ENCODE data around the gene LIN28A.

Gene LIN28A

DNA sequence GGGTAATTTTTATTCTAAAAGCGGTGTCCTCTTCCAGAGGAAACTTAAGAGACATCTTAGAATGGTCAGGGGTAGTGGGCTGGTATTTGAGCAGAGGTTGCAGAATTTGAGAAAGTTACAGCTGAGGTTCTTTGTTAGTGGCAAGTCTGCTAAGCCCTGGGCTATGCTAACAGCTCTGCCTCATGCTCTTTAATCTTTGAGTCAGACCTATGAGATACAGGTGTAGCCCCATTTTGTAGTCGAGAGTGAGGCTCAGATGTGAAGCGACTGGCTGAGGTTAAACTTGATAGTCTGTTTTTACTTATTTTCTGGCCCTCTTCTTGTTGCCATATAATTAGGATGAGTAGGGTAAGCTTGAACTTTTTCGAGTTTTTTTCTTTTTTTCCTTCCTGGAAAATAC is 66.3 kb downstream of the LIN28A start:
- Mint-ChIP-seq H3K27ac (peak overlapping the region; percentile 49), H3K9me3 (no peaks in the 10 kb centered on the region), H3K36me3 (peaks cover 35% of the 10 kb centered on the region), H3K27me3 (no peaks in the 10 kb centered on the region), H3K4me1 (peaks cover 22% of the 10 kb centered on the region), H3K4me3 (no peak overlapping the region)
- no peak for ATAC-seq

DNA sequence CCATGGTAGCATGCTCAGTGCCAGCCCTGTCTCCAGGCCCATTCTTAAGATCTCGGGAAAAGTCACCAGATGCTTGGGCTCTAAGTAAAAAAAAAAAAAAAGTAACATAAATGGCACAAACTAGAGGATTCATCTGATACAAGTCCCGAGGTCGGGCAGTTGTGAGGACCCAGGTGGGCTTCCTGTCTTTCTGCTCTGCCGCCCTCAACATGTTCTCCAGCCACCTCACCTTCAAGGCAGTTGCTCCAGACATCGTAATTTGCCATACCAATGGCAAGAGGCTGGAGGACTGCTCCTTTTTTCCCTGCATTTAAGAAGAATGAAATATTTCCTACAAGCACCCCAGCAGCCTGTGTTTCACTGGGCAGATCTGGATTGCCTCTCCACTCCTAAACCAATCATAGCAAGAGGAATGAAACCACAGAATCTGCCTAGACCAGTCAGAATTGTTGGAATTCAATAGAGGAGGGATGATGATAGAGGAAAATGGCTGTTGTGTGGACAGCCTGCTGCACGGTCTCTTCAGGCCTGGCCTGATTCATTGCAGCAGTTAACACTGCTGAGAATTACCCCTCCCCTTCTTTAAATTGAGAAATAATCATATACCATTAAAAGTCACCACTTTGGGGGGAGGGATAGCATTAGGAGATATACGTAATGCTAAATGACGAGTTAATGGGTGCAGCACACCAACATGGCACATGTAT is 67.0 kb downstream of the LIN28A start:
- H3K27me3 Mint-ChIP-seq = no peaks in the 10 kb centered on the region
- H3K9me3 Mint-ChIP-seq = no peaks in the 10 kb centered on the region
- peak overlapping the region; percentile 49 for H3K27ac Mint-ChIP-seq
- peaks cover 35% of the 10 kb centered on the region for H3K36me3 Mint-ChIP-seq
- H3K4me3 Mint-ChIP-seq = no peak overlapping the region
- H3K4me1 Mint-ChIP-seq = peaks cover 21% of the 10 kb centered on the region
- ATAC-seq = no peak

DNA sequence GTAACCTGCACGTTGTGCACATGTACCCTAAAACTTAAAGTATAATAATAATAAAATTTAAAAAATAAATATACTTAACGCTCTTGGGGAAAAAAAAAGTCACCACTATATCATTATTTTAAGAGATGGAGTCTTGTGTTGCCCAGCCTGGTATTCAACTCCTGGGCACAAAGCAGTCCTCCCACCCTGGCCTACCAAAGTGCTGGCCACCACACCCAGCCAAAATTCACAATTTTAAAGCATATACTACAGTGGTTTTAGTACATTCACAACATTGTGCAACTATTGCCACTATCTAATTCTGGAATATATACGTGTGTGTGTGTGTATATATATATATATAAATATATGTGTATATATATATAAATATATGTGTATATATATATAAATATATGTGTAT is 67.5 kb downstream of the LIN28A start:
- Mint-ChIP-seq H3K36me3 (peaks cover 33% of the 10 kb centered on the region), H3K27ac (peak overlapping the region; percentile 49), H3K27me3 (no peaks in the 10 kb centered on the region), H3K4me1 (peaks cover 25% of the 10 kb centered on the region), H3K4me3 (no peak overlapping the region), H3K9me3 (no peaks in the 10 kb centered on the region)
- ATAC-seq = no peak

DNA sequence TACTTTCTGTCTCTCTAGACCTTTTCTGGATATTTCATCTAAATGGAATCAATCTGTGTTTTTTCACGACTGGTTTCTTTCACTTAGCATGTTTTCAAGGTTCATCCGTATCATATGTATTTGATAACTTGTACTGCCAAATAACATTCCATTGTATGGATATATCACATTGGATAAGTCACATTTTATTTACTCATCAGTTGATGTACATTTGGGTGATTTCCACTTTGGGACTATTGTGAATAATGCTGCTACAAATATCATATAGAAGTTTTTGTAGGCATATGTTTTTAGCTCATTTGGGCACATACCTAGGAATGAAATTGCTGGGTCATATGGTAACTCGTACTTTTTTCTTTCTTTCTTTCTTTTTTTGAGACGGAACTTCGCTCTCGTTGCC is 68.4 kb downstream of the LIN28A start:
- ATAC-seq = no peak
- Mint-ChIP-seq H3K4me1 (peaks cover 27% of the 10 kb centered on the region), H3K4me3 (no peak overlapping the region), H3K36me3 (peaks cover 27% of the 10 kb centered on the region), H3K27me3 (no peaks in the 10 kb centered on the region), H3K27ac (no peak overlapping the region), H3K9me3 (no peaks in the 10 kb centered on the region)

All from stimulated activated memory B cell treated with anti-CD40 and anti-IgM and Interleukin-4, amounts not matched to agents 10 μg/mL and 1 μg/mL and 100 μg/mL, for 72 hours (primary cell).